Stimulated activated CD8-positive, alpha-beta memory T cell treated with anti-CD3 and anti-CD28 coated beads, Interleukin-12 subunit alpha, Interleukin-12 subunit beta, amount 100 ng/mL, for 24 hours (primary cell): ENCODE measurements around the gene CERS5.
"Not testable (repeated sequence)": the region's sequence is repeated elsewhere in the genome, so short reads cannot be mapped to it uniquely, and the experiment has no call there.

ENCODE experiments used
- DNase-seq: peaks from one replicate; pipeline ENCODE4 v3.0.0-alpha.2; 2020; ENCODE audit errors: extremely low read depth

Gene CERS5

GRCh38 chr12:50187084-50187900, 20.1 kb upstream of the CERS5 start:
- DNase-seq: peak; percentile 27

- no peak for DNase-seq
Observed at GRCh38 chr12:50186681-50187080, 19.5 kb upstream of the CERS5 start.

- DNase-seq: no peak
Observed at GRCh38 chr12:50185970-50186663, 18.9 kb upstream of the CERS5 start.

- no peak for DNase-seq
Observed at GRCh38 chr12:50185301-50185895, 18.2 kb upstream of the CERS5 start.

GRCh38 chr12:50184261-50184660, 17.1 kb upstream of the CERS5 start:
- no peak for DNase-seq

- no peak for DNase-seq
Observed at GRCh38 chr12:50182461-50182860, 15.3 kb upstream of the CERS5 start.

- DNase-seq: no peak
Observed at GRCh38 chr12:50181691-50182090, 14.5 kb upstream of the CERS5 start.

- DNase-seq: no peak
Observed at GRCh38 chr12:50175716-50176026, 8.5 kb upstream of the CERS5 start.

GRCh38 chr12:50174971-50175715, 8.0 kb upstream of the CERS5 start:
- DNase-seq: no peak

GRCh38 chr12:50166799-50167048, 445 bp downstream of the CERS5 start:
- DNase-seq: peak; percentile 21

GRCh38 chr12:50164963-50165362, 2.2 kb downstream of the CERS5 start:
- no peak for DNase-seq

GRCh38 chr12:50162230-50162629, 4.9 kb downstream of the CERS5 start:
- no peak for DNase-seq

GRCh38 chr12:50160643-50161042, 6.5 kb downstream of the CERS5 start:
- no peak for DNase-seq

GRCh38 chr12:50157259-50157658, 9.9 kb downstream of the CERS5 start:
- DNase-seq: no peak

GRCh38 chr12:50156641-50157040, 10.5 kb downstream of the CERS5 start:
- no peak for DNase-seq

- not testable (repeated sequence) for DNase-seq
Observed at GRCh38 chr12:50154947-50155346, 12.2 kb downstream of the CERS5 start.

GRCh38 chr12:50151047-50151687, 16.0 kb downstream of the CERS5 start:
- no peak for DNase-seq

- DNase-seq: no peak
Observed at GRCh38 chr12:50149311-50149710, 17.9 kb downstream of the CERS5 start.

- DNase-seq: not testable (repeated sequence)
Observed at GRCh38 chr12:50148011-50148410, 19.2 kb downstream of the CERS5 start.

GRCh38 chr12:50147281-50147680, 19.9 kb downstream of the CERS5 start:
- no peak for DNase-seq

GRCh38 chr12:50145439-50145838, 21.7 kb downstream of the CERS5 start:
- no peak for DNase-seq

GRCh38 chr12:50142993-50143392, 24.2 kb downstream of the CERS5 start:
- DNase-seq: no peak
